GM12891 (cell line): Measurements from ENCODE around the gene CELF2.

ENCODE experiments used
- PAX5 ChIP-seq: IDR thresholded peaks from 2 replicates; pipeline ENCODE4 v1.6.1; 2011; ENCODE audit warnings: low read length, moderate library complexity, mild to moderate bottlenecking; ENCODE audit not compliant: insufficient read depth, severe bottlenecking
- POLR2A ChIP-seq: IDR thresholded peaks from 2 replicates; pipeline ENCODE4 v1.6.1; 2011; ENCODE audit warnings: low read depth, low read length, control low read depth
- POLR2AphosphoS5 ChIP-seq: IDR thresholded peaks from 2 replicates; pipeline ENCODE4 v1.6.1; 2011; ENCODE audit warnings: low read depth, low read length, control low read depth
- POU2F2 ChIP-seq: IDR thresholded peaks from 2 replicates; pipeline ENCODE4 v1.6.1; 2011; ENCODE audit warnings: low read depth, mild to moderate bottlenecking, control low read depth, low read length, moderate library complexity
- SPI1 ChIP-seq: IDR thresholded peaks from 2 replicates; pipeline ENCODE4 v1.6.1; 2011; ENCODE audit warnings: low read depth, low read length, control low read depth
- TAF1 ChIP-seq: IDR thresholded peaks from 2 replicates; pipeline ENCODE4 v1.6.1; 2011; ENCODE audit warnings: low read depth, low read length, control low read depth

- TF ChIP-seq POLR2A (no peak), POLR2AphosphoS5 (no peak), SPI1 (no peak), POU2F2 (no peak), TAF1 (no peak), PAX5 (no peak)
These were observed 18.8 kb downstream of the CELF2 start for GRCh38 chr10:11036424-11037011.
